ENCODE measurements around the gene SHISA2.

Gene SHISA2

DNA sequence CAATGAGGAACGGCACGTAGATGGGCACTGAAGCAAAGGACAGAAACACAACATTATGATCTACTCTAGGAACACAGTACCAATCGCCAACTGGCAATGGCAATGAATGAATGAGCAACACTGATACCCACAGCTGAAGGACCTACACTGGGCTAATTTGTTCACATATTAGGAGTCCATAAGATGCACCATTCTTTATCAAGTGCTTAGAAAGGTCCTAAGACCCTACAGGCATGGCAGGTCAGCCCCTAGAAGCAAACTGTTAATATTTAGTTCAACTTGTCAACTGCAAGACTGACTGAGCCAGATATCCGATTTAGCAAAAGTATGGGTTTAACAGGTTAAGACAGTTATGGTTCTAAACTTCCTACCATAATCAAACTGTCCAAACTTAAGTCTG, 4.8 kb downstream of the SHISA2 start:
- no peak for DNase-seq

- no peak for DNase-seq
Observed at GRCh38 chr13:26046639-26047038, 5.2 kb downstream of the SHISA2 start.

DNA sequence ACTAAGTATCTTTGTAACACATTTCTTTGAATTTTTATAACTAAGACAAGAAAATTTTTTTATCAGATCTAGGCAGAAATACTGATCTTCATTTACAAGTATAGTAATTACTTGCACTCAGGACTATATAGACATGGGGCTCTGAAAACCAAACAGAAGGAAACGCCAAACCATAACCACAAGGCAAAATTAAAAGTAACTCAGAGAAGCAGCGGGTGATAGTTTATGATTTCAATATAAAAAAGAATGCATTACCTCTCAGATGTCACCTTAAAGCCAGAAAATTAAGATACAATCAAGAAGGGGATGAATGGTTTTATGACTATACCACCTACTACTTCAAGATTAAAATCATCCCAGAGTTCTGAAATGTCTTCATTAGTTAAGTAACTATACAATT, 6.7 kb downstream of the SHISA2 start:
- no peak for DNase-seq

DNA sequence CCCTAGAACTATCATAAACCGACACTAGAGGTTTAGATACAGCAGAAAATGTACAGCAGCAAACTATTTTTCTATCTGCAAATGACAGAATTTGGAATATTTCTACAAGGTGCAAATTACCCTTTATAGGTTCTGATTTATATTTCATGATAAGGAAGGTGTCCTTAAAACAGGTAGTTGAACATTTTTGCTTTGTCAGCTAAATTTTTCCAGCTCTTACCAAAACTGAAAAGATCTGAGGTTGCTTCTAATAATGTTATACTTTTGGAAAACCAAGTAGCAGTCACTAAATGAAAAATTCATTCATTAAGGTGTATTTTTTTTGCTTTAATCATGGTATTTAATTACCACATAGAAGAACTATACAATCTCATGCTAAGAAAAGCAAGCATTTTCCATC, 9.0 kb downstream of the SHISA2 start:
- DNase-seq = no peak

DNA sequence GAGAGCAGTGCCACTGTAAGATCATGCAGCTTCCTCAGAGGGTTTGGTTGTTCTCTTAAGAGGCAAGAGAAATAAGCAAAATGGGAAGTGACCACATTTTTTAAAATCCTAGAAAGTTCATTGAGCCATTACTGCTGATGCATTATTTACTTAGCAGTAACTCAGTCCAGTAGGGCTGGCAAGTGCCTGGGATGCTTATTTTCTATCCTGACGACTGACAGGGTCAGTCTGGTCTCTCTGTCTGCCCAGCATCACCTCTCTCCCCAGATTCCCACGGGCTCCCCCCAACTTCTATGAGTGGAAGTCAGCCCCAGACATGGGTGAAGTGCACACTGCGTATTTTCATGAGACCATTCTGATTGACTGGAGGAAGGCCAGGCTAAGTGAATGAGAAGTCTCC, 10.4 kb downstream of the SHISA2 start:
- no peak for DNase-seq

- DNase-seq = no peak
Observed at GRCh38 chr13:26038931-26039475, 12.8 kb downstream of the SHISA2 start.

DNA sequence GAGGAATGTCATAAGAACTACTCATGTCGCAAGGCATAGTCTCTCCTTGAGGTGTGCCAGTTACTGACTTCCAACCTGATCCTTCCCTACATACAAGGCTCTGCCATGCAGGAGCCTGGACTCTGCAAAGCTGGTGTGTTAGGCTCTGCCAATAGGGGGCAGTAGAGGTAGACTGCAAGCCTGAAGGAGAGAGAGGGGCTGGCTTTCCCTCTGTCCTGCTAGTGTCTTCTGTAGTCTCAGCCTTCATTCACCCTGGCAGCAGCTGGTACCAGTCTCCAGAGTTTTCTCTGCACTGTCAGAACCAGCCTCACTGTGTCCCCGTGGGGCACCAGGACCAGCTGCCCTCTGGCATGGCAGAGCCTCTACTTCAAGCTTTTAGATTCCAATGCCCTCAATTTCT, 14.5 kb downstream of the SHISA2 start:
- no peak for DNase-seq

GRCh38 chr13:26036383-26036782, 15.4 kb downstream of the SHISA2 start:
- DNase-seq = no peak

- DNase-seq = no peak
Observed at GRCh38 chr13:26034018-26034417, 17.8 kb downstream of the SHISA2 start.

- DNase-seq = no peak
Observed at GRCh38 chr13:26030331-26030730, 21.5 kb downstream of the SHISA2 start.

- DNase-seq = no peak
Observed at GRCh38 chr13:26029581-26030136, 22.2 kb downstream of the SHISA2 start.

- DNase-seq = no peak
Observed at GRCh38 chr13:26026211-26026610, 25.6 kb downstream of the SHISA2 start.

DNA sequence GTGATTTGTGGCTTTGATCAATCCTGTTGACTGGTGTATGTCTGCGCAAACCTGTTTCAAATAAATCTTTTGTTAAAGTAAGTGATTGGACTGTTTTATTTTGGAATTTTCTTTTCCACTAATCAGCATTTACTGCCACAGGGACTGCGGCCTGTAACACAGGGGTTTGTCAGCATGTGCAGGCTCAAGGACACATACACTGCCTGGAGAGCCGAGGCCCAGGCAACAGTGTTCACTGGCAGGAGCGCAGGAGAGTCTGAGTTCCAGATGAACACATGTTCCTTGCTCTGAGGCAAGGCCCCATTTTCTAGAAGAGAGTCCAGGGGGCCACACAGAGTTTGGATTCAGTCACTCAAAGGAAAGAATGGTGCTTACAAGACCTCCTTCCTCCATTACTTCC, 26.0 kb downstream of the SHISA2 start:
- DNase-seq = no peak

DNA sequence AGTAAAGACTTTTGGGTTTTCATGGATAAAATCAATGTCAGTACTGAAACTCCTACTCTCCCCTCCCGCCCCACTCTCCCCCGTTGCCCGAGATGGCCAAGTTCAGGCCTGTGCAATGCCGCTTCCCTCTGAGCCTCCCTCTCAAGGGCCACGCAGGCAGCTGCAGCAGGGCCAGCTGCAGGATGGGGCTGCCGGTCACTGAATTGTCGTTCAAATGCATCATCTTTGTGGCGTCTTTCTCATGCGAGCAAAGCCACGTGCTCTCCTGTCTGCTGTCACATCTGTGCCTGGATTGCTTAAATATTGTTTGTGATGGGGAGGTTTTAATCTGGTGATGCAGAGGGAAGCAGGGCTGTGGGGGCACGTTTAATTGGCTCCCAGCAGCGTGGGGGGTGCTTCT, 26.6 kb downstream of the SHISA2 start:
- no peak for DNase-seq

- no peak for DNase-seq
Observed at GRCh38 chr13:26024558-26024957, 27.3 kb downstream of the SHISA2 start.

GRCh38 chr13:26022538-26023292, 29.1 kb downstream of the SHISA2 start:
- no peak for DNase-seq

GRCh38 chr13:26021956-26022355, 29.9 kb downstream of the SHISA2 start:
- no peak for DNase-seq

GRCh38 chr13:26021516-26021915, 30.3 kb downstream of the SHISA2 start:
- DNase-seq = no peak

DNA sequence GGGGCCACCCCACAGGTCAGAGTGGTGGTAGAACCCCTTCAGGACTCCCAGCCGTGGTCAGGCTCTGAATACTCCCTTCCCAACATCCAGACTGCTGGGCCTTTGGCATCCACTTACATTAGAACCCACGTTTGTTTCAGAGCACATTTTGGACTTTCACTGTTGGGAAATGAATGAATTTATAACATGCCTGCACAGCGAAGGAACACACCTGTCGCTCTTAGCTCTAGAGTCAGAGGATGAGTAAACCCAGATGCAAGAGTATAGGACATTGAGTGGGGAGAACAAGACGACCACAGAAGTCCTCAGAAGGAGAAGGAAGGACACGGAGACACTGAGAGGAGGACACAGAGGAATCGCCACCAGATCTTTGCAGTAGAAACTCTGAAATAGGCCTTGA, 30.9 kb downstream of the SHISA2 start:
- DNase-seq = no peak

DNA sequence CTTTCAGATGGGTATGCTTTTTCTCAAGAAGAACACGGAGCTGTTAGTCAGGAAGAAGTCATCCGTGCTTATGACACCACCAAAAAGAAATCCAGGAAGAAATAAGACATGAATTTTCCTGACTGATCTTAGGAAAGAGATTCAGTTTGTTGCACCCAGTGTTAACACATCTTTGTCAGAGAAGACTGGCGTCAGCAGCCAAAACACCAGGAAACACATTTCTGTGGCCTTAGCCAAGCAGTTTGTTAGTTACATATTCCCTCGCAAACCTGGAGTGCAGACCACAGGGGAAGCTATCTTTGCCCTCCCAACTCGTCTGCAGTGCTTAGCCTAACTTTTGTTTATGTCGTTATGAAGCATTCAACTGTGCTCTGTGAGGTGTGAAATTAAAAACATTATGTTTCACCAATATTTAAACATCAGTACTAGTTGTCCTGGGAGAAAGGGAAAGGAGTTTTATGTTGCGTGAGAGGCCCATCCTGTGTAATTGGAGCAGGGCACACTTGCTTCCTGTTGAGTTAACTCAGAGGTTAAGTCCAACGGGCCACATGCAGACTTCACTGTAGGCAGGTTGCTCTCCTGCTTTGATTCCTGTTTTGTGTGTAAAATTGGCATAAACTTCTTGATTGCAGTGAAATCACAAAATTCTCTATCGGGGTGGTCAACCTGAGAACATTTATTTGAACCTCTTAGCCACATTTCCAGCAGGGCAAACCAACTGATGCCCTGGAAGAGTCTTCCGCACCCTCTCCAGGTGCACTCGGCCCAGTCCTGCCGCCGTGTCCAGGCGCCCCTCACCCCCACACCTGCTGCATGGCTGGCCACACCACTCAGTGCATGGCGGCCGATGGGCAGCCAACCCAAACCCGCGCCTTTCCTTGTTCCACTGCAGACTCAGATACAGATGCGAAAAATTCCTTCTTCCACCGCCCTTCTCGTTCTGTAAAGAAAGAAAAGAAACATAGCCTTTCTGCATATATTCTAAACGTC, 31.6 kb downstream of the SHISA2 start:
- DNase-seq = peak; percentile 48 to 70

- no peak for DNase-seq
Observed at GRCh38 chr13:26019251-26019650, 32.6 kb downstream of the SHISA2 start.

- no peak for DNase-seq
Observed at GRCh38 chr13:26017932-26018665, 33.7 kb downstream of the SHISA2 start.
